Measurements from ENCODE around the gene KRT35. TPM values are rescaled to one million over a fixed set of nuclear protein-coding genes. Genes with fewer than 3 reads are reported as not detected.

Gene KRT35
- total and polyA plus RNA-seq, 2 experiments from 2014 or later = not detected

- H3K36me3 ChIP-seq (ENCODE audit: low read depth) = no peaks in the 10 kb centered on the region
- H3K27ac ChIP-seq = no peak overlapping the region
- peaks cover 12% of the 10 kb centered on the region for H3K4me1 ChIP-seq (ENCODE audit: insufficient read depth)
- H3K9ac ChIP-seq = no peak overlapping the region
- DNase-seq = no peak
- no peaks in the 10 kb centered on the region for H3F3A ChIP-seq (ENCODE audit: insufficient read depth)
- WGBS, 2 experiments (ENCODE audit: low coverage in 1 of 2, low lambda C conversion rate in 2 of 2, missing lambda C conversion rate in 2 of 2) = 47 to 54% methylated on average over 4 of the region's 4 CpGs
- in situ Hi-C loops (cut with MboI) = no loop called here
- no peak overlapping the region for H2AFZ ChIP-seq
- no peaks in the 10 kb centered on the region for H3K79me2 ChIP-seq (ENCODE audit: insufficient read depth)
- TF ChIP-seq EZH2phosphoT487 (IDR thresholded peaks at IDR 0.05; ENCODE audit: insufficient read depth, low read depth) = no peak
- TF ChIP-seq EZH2 (IDR thresholded peaks at IDR 0.05; ENCODE audit: insufficient read depth, poor library complexity, severe bottlenecking) = no peak
- no peak overlapping the region for H3K4me2 ChIP-seq (ENCODE audit: unreplicated experiment)
- H3K27me3 ChIP-seq (replicated peaks; ENCODE audit: insufficient read depth) = no peaks in the 10 kb centered on the region
- H3K9me2 ChIP-seq (ENCODE audit: insufficient read depth) = no peaks in the 10 kb centered on the region
- no peak overlapping the region for H3K4me3 ChIP-seq
- no peaks in the 10 kb centered on the region for H3K9me3 ChIP-seq (ENCODE audit: low read depth)
- H4K20me1 ChIP-seq (ENCODE audit: insufficient read depth) = no peaks in the 10 kb centered on the region
These were observed 11.8 kb upstream of the KRT35 start for GRCh38 chr17:41492771-41493170.

DNA sequence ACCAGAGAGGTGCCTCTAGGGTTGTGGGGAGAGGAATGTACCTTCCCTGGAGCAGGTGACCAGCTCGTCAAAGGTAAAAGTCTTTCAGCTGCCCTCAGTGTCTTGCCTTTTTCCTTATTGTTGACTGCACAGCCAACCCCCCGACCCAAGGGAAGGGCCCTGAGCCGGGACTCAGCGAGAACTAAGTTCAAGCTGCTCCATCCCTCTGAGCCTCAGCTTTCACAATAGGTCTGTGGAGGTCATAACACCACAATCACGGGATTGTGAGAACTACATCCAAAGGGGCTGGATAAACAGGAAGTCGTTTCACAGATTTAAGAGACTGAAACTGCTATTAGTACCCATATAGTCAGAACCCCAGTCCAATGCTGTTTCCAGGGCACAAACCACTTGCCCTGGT, 11.4 kb upstream of the KRT35 start:
- H3F3A ChIP-seq (ENCODE audit: insufficient read depth) = no peaks in the 10 kb centered on the region
- DNase-seq = no peak
- no peaks in the 10 kb centered on the region for H4K20me1 ChIP-seq (ENCODE audit: insufficient read depth)
- H3K9me3 ChIP-seq (ENCODE audit: low read depth) = no peaks in the 10 kb centered on the region
- 70 to 72% methylated on average over 6 of the region's 6 CpGs for WGBS, 2 experiments (ENCODE audit: low coverage in 1 of 2, low lambda C conversion rate in 2 of 2, missing lambda C conversion rate in 2 of 2)
- no peak overlapping the region for H3K27ac ChIP-seq
- in situ Hi-C loops (cut with MboI) = no loop called here
- no peaks in the 10 kb centered on the region for H3K27me3 ChIP-seq (replicated peaks; ENCODE audit: insufficient read depth)
- H3K4me3 ChIP-seq = no peak overlapping the region
- TF ChIP-seq EZH2 (IDR thresholded peaks at IDR 0.05; ENCODE audit: insufficient read depth, poor library complexity, severe bottlenecking) (no peak), EZH2phosphoT487 (IDR thresholded peaks at IDR 0.05; ENCODE audit: insufficient read depth, low read depth) (no peak)
- H2AFZ ChIP-seq = no peak overlapping the region
- no peaks in the 10 kb centered on the region for H3K36me3 ChIP-seq (ENCODE audit: low read depth)
- peaks cover 12% of the 10 kb centered on the region for H3K4me1 ChIP-seq (ENCODE audit: insufficient read depth)
- no peak overlapping the region for H3K9ac ChIP-seq
- H3K4me2 ChIP-seq (ENCODE audit: unreplicated experiment) = no peak overlapping the region
- H3K79me2 ChIP-seq (ENCODE audit: insufficient read depth) = no peaks in the 10 kb centered on the region
- no peaks in the 10 kb centered on the region for H3K9me2 ChIP-seq (ENCODE audit: insufficient read depth)

- in situ Hi-C loops (cut with MboI) = no loop called here
- peaks cover 11% of the 10 kb centered on the region for H3K4me1 ChIP-seq (ENCODE audit: insufficient read depth)
- H3K79me2 ChIP-seq (ENCODE audit: insufficient read depth) = no peaks in the 10 kb centered on the region
- WGBS, 2 experiments (ENCODE audit: low coverage in 1 of 2, low lambda C conversion rate in 2 of 2, missing lambda C conversion rate in 2 of 2) = 52 to 76% methylated on average over 2 of the region's 2 CpGs
- no peak overlapping the region for H2AFZ ChIP-seq
- H3K27ac ChIP-seq = no peak overlapping the region
- no peak overlapping the region for H3K4me3 ChIP-seq
- no peak for DNase-seq
- H3K9me3 ChIP-seq (ENCODE audit: low read depth) = no peaks in the 10 kb centered on the region
- no peak overlapping the region for H3K9ac ChIP-seq
- no peaks in the 10 kb centered on the region for H4K20me1 ChIP-seq (ENCODE audit: insufficient read depth)
- H3F3A ChIP-seq (ENCODE audit: insufficient read depth) = no peaks in the 10 kb centered on the region
- TF ChIP-seq EZH2phosphoT487 (IDR thresholded peaks at IDR 0.05; ENCODE audit: insufficient read depth, low read depth) (no peak), EZH2 (IDR thresholded peaks at IDR 0.05; ENCODE audit: insufficient read depth, poor library complexity, severe bottlenecking) (no peak)
- no peaks in the 10 kb centered on the region for H3K9me2 ChIP-seq (ENCODE audit: insufficient read depth)
- H3K27me3 ChIP-seq (replicated peaks; ENCODE audit: insufficient read depth) = no peaks in the 10 kb centered on the region
- no peaks in the 10 kb centered on the region for H3K36me3 ChIP-seq (ENCODE audit: low read depth)
- no peak overlapping the region for H3K4me2 ChIP-seq (ENCODE audit: unreplicated experiment)
These were observed 10.5 kb upstream of the KRT35 start for GRCh38 chr17:41491476-41491875.

DNA sequence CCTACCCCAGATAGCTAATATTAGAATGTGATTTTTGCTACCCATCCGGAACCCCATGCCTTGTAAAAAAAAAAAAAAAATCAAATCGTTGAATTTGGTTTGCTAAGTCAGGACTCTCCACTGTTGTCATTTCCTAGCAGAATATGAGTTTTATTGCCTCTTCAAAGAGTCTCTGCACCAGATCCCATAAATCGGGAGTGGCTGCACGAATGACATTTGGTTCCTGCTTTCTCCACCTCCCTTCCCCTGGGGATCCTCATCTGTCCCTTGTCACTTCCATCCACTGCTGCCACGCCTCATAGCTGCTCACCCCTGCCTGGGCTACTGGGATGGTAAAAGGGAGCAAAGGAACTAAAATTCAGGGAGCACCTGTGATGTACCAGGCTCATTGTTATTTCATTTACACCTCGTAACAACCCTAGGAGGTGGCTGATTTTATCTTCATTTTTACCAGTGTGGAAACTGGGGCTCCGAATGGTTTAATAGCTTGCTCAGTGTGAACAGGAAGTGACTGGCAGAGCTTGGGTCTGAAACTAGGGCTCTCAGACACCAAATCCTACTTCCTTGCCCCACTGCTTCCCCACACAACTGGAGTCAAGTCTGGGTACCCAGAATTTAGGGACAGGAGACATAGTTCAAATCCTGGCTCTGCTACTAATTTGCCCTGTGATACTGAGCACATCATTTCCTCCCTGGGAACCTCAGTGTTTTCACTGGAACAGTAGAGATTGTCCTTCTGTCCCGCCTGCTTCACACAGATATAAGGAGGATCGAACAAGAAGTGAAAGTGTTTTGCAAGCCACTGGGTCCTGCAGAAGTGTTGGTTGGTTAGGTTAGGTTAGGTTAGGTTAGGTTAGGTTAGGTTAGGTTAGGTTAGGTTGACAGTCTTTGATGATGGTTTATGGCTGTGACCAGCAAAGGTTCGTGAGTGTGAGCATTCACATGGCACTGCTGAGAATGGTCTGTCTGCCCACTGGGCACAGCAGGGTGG, 9.3 kb upstream of the KRT35 start:
- Histone ChIP-seq H3K4me3 (no peak overlapping the region), H3K9ac (no peak overlapping the region), H3K9me2 (ENCODE audit: insufficient read depth) (no peaks in the 10 kb centered on the region), H2AFZ (no peak overlapping the region), H3K79me2 (ENCODE audit: insufficient read depth) (no peaks in the 10 kb centered on the region), H4K20me1 (ENCODE audit: insufficient read depth) (no peaks in the 10 kb centered on the region), H3K27me3 (replicated peaks; ENCODE audit: insufficient read depth) (no peaks in the 10 kb centered on the region), H3K9me3 (ENCODE audit: low read depth) (no peaks in the 10 kb centered on the region), H3K27ac (no peak overlapping the region), H3K4me1 (ENCODE audit: insufficient read depth) (peaks cover 9% of the 10 kb centered on the region), H3F3A (ENCODE audit: insufficient read depth) (no peaks in the 10 kb centered on the region), H3K4me2 (ENCODE audit: unreplicated experiment) (no peak overlapping the region), H3K36me3 (ENCODE audit: low read depth) (no peaks in the 10 kb centered on the region)
- in situ Hi-C loops (cut with MboI) = no loop called here
- TF ChIP-seq EZH2 (IDR thresholded peaks at IDR 0.05; ENCODE audit: insufficient read depth, poor library complexity, severe bottlenecking) = no peak
- TF ChIP-seq EZH2phosphoT487 (IDR thresholded peaks at IDR 0.05; ENCODE audit: insufficient read depth, low read depth) = no peak
- 70 to 74% methylated on average over 10 of the region's 10 CpGs for WGBS, 2 experiments (ENCODE audit: low coverage in 1 of 2, low lambda C conversion rate in 2 of 2, missing lambda C conversion rate in 2 of 2)
- no peak for DNase-seq
